Nephron progenitor cell (in vitro differentiated cells): ENCODE data around the gene KIF20B.

Experiments used
- DNase-seq: peaks from one replicate; pipeline ENCODE4 v3.0.0; 2021
- H3K27ac Mint-ChIP-seq: 2 replicates; pipeline ENCODE4 v1.8.0; 2021; ENCODE audit warnings: mild to moderate bottlenecking, moderate library complexity, mixed read lengths
- H3K27me3 Mint-ChIP-seq: 2 replicates; pipeline ENCODE4 v1.8.0; 2021; ENCODE audit warnings: mild to moderate bottlenecking, low read depth, mixed read lengths; ENCODE audit not compliant: poor library complexity
- H3K36me3 Mint-ChIP-seq: 2 replicates; pipeline ENCODE4 v1.8.0; 2021; ENCODE audit warnings: low read depth, mixed read lengths
- H3K4me1 Mint-ChIP-seq: 2 replicates; pipeline ENCODE4 v1.8.0; 2021; ENCODE audit warnings: mixed read lengths
- H3K4me3 Mint-ChIP-seq: 2 replicates; pipeline ENCODE4 v1.8.0; 2021; ENCODE audit warnings: mild to moderate bottlenecking, moderate library complexity, mixed read lengths
- H3K9me3 Mint-ChIP-seq: 2 replicates; pipeline ENCODE4 v1.8.0; 2021; ENCODE audit warnings: mild to moderate bottlenecking, moderate library complexity, mixed read lengths
- TF ChIP-seq, protein P1 (sequence below): fragments of 200-600 bp; sonication (generic); IDR thresholded peaks from 2 replicates; pipeline ENCODE4 v1.5.0; 2021; ENCODE audit warnings: antibody characterized with exemption

KIF20B gene

DNA sequence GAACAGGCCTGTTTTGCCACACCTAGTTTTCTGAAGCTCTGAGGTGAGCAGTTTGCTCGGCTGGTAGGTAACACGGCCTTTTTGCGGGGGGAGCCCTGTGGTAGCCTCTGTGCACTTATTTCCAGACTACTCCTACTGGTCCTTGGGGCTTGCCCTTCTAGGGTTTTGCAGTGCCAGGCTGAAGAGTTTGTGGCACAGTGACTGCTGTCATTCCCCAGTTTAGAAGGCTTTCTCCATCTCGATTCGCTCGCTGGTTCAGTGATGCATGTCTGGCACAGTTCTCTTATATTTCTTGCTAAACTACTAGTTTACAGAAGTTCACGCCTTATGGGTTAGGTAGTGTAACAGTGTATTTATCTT, 711 bp downstream of the KIF20B start:
- DNase-seq: peak; percentile 5
- TF ChIP-seq, protein P1, sequence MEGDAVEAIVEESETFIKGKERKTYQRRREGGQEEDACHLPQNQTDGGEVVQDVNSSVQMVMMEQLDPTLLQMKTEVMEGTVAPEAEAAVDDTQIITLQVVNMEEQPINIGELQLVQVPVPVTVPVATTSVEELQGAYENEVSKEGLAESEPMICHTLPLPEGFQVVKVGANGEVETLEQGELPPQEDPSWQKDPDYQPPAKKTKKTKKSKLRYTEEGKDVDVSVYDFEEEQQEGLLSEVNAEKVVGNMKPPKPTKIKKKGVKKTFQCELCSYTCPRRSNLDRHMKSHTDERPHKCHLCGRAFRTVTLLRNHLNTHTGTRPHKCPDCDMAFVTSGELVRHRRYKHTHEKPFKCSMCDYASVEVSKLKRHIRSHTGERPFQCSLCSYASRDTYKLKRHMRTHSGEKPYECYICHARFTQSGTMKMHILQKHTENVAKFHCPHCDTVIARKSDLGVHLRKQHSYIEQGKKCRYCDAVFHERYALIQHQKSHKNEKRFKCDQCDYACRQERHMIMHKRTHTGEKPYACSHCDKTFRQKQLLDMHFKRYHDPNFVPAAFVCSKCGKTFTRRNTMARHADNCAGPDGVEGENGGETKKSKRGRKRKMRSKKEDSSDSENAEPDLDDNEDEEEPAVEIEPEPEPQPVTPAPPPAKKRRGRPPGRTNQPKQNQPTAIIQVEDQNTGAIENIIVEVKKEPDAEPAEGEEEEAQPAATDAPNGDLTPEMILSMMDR: no peak
- Mint-ChIP-seq H3K4me1 (peaks cover 44% of the 10 kb centered on the region), H3K27ac (peak overlapping the region; percentile 81), H3K27me3 (no peaks in the 10 kb centered on the region), H3K4me3 (peak overlapping the region; percentile 100), H3K36me3 (peaks cover 24% of the 10 kb centered on the region), H3K9me3 (no peaks in the 10 kb centered on the region)

DNA sequence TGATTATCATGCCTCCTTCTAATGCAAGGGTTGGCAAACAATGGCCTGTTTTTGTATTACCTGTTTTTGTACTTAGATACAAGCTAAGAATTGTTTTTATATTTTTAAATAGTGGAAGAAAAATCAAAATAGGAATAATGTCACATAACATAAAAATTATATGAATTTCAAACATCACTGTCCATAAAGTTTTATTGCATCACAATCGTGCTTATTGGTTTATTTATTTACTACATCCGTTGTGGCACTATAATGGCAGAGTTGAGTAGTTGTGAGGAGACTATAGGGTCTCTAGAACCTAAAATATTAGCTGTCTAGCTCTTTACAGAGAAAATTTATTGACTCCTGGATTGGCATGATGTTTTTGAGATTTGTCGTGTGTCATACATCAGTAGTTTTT, 4.1 kb downstream of the KIF20B start:
- no peak overlapping the region for H3K27ac Mint-ChIP-seq
- H3K4me3 Mint-ChIP-seq: no peak overlapping the region
- no peaks in the 10 kb centered on the region for H3K27me3 Mint-ChIP-seq
- TF ChIP-seq, protein P1: no peak
- H3K4me1 Mint-ChIP-seq: peaks cover 33% of the 10 kb centered on the region
- peaks cover 40% of the 10 kb centered on the region for H3K36me3 Mint-ChIP-seq
- DNase-seq: no peak
- H3K9me3 Mint-ChIP-seq: no peaks in the 10 kb centered on the region

DNA sequence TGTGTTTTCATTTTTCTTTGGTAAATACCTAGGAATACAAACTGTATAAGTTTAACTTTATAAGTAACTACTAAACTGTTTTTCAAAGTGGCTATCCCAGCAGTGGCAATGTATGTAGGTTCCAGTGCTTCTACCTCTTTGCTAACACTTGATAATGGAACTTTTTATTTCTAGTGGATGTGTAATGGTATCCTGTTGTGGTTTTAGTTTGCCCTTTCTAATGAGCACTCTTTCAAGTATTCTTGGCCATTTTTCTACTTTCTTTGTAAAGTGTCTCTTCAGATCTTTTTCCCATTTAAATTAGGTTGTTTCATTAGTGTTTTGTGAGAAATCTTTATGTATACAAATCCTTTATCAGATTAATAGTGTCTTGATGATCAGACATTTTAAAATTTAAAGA, 4.6 kb downstream of the KIF20B start:
- Mint-ChIP-seq H3K9me3 (no peaks in the 10 kb centered on the region), H3K27me3 (no peaks in the 10 kb centered on the region), H3K4me1 (peaks cover 27% of the 10 kb centered on the region), H3K4me3 (no peak overlapping the region), H3K36me3 (peaks cover 45% of the 10 kb centered on the region), H3K27ac (no peak overlapping the region)
- TF ChIP-seq, protein P1: no peak
- no peak for DNase-seq

DNA sequence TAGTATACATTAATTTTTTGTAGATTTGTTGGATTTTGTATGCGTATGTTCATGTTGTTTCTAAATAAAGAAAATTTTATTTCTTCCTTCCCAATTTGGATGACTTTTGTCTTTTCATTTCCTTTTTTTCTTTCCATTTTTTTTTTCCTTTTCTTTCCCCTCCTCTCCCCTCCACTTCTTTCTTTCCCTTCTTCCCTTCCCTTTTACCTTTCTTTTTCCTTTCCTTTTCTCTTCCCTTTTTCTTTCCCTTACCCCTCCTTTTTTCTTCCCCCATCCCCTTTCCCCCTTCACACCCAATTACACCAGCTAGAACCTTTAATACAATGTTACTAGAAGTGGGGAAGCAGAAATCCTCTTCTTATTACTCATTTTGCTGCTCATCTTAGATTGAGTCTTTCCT, 6.0 kb downstream of the KIF20B start:
- Mint-ChIP-seq H3K9me3 (no peaks in the 10 kb centered on the region), H3K27me3 (no peaks in the 10 kb centered on the region), H3K4me1 (peaks cover 18% of the 10 kb centered on the region), H3K4me3 (no peak overlapping the region), H3K36me3 (peaks cover 54% of the 10 kb centered on the region), H3K27ac (no peak overlapping the region)
- no peak for DNase-seq
- TF ChIP-seq, protein P1: no peak

DNA sequence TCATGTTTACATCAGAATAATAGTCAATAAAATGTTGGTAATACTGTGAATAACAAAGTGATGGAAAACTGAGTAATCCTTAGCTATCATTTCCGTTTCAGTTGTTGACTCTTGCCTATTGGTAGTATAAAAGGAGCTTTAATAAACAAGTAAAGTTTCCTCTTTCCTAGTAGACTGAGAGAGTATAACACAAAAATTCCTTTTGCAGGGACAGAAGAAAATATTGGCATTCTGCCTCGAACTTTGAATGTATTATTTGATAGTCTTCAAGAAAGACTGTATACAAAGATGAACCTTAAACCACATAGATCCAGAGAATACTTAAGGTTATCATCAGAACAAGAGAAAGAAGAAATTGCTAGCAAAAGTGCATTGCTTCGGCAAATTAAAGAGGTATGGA, 9.4 kb downstream of the KIF20B start:
- Mint-ChIP-seq H3K27me3 (no peaks in the 10 kb centered on the region), H3K27ac (no peak overlapping the region), H3K4me3 (no peak overlapping the region), H3K36me3 (peaks cover 65% of the 10 kb centered on the region), H3K4me1 (no peaks in the 10 kb centered on the region), H3K9me3 (no peaks in the 10 kb centered on the region)
- DNase-seq: no peak
- TF ChIP-seq, protein P1: no peak

DNA sequence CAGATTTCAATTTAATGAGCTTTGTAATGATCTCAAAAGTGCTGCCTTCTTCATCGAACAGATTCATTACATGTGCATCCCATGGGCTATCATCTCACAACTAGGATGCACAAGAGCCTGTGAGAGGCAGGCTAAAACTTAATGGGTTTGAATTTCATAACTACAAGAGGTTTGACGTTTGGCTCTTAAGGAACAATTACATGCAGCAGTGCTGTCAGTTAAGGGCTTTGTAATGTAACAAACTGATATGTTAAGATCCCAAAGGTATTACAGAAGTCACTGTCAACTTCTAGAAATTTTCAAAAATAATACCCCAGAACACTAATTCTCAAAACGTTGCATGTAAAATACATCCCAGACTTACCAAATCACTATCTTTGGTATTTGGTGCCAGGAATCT, 33.2 kb downstream of the KIF20B start:
- no peaks in the 10 kb centered on the region for H3K9me3 Mint-ChIP-seq
- no peak overlapping the region for H3K27ac Mint-ChIP-seq
- no peaks in the 10 kb centered on the region for H3K4me1 Mint-ChIP-seq
- no peak for DNase-seq
- H3K36me3 Mint-ChIP-seq: peaks cover 48% of the 10 kb centered on the region
- H3K4me3 Mint-ChIP-seq: no peak overlapping the region
- TF ChIP-seq, protein P1: no peak
- H3K27me3 Mint-ChIP-seq: peaks cover 4% of the 10 kb centered on the region
